Ecto neural progenitor cell (in vitro differentiated cells): Measurements from ENCODE around the gene NCKAP5.

Source experiments
- DNase-seq: peaks from one replicate; pipeline ENCODE4 v3.0.0-alpha.2; 2018; ENCODE audit warnings: low spot score

NCKAP5 gene

DNA sequence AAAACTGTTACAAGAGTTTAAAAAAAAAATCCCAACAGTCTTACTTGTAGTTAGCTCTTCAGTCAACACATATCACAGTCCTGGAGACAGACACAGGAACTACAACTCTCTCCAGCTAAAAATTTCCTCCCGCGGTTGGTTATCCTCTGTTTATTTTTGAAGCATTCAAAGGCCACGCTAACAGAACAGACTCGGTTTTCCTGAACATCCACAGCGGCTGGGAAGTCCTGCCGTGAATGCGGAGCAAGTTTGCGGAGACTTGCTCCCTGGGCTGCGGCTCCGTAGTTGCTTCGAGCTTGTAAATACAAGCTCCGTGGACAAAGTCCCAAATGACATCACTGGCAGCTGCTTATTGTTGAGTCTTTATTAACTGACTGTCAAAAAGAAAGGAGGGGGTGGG lies at the start of gene NCKAP5:
TSS of gene NCKAP5 (minus strand) at position 292 of the 400 bp plus-strand sequence. CDS start 50,937 bp downstream, outside the sequence.
- DNase-seq = peak; percentile 56

DNA sequence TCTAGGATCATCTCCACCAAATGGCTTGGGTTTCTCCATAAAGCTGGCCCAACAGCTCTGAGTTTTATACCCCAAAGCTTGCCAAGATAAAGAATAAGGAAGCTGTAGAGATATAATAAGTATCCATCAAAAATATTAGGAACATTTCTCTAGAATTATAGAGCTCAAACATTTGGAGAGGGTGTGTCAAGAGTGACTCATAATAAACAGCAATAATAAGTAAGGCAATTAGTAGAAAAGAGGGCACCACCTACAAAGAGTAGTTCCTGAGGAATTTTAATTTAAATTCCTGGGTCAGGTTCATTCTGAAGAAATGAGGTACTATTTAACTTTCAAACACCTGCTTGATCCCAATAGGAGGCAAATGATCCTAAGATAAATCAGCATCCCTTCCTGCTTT lies 41.4 kb upstream of the NCKAP5 start:
- no peak for DNase-seq

DNA sequence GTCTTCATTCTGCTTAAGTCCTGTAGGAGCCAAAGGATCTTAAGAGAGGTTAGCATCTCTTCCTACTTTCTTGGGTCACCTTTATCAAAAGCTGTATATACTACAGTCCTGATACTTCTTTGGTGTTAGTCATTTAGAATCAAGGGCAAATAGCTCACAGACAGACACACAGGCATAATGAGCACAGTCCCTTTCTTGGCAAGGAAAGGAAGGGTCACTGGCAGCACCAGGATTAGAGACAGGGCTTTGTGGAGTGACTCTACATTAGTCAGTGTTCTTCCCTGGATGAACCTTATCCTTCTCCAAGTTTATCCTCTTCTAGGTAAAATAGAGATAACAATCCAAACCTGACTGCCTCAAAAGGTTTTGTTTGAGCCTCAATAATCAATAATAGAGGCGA lies 40.0 kb upstream of the NCKAP5 start:
- DNase-seq = no peak

DNA sequence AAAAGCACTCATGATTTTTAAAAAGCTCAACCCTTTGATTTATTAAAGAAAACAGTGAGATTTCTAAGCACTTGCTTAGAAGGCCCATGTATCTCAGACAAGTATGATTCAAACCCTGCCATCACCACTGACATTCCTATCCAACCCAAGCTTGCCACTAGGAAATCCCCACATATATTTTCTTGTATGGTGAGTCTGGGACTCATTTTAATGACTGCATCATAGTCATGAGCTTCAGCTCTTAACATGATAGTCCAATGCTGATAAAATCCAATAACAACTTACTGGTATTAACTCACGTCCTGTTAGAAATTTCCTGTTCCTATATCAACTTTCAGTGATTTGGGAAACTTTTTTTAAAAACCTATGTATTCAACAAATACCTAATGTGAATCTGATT lies 39.4 kb upstream of the NCKAP5 start:
- DNase-seq = no peak

DNA sequence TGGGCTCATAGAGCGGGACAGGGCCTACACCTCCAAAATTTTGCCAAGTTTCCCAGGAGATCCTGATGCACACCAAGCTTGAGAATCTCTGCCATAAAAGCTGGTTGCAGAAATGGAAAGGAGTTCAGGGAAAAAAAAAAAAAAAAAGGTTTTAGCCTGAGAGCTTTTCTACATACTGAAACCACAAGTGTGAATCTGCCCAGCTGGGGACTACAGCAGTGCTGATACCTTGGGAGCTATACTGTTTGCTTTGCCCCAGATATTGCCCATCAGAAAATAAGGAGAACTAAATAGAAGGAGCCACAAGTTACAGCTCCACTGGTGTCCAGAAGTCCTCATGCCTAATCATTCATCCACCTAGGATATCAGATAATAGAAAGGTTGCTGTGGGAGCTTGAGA lies 38.4 kb upstream of the NCKAP5 start:
- no peak for DNase-seq

DNA sequence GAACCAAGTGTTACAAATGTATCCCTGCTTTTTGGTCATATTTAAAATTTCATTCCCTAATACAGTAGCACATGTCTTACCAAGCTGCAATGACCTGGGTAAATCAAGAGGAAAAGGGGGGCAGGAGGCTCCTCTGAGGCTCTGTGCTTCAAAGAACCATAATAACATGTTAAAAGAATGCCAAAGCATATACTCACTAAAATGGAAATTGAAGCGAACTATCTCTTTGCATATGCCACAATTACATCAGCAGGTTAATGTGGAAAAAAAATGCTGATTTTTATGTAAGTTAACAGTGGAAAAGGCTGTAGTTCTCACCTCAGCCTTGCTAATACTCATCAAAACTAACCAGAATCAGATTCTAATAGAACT lies 37.5 kb upstream of the NCKAP5 start:
- DNase-seq = no peak

DNA sequence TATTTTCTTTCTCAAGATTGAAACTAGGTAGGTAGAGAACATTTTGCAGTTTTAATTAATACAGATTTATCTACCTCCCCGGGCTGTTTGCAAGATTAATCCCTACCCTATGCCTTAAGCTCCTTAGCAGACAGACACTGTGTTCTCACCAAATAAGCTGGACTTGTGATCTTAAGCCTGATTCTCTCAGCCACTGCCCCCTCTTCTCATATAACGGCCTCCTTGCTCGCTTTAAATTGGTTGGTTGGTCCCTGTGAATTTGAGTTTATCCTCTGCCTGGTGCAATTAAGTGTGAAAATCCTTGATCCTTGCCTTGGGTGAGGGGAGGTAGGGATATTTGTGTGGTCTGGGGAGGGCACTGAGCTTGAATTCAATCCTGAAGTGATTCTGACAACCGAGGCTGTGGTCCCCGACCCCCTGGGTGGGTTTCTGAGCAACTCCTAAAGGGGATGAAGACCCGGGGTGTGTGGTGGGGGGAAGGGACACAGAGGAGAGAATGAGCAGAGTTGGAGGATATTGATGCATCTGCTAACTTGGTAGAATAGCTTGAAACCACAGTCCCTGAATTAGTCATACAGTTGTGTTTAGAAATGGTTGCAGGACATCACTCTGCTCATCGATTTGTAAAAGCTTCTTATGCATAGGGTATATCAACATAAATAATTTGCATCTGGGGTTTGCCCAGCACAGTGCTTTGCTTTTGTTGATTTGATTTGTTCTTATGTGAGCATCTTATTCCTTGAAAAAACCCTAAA lies 36.9 kb upstream of the NCKAP5 start:
- peak; percentile 55 for DNase-seq

DNA sequence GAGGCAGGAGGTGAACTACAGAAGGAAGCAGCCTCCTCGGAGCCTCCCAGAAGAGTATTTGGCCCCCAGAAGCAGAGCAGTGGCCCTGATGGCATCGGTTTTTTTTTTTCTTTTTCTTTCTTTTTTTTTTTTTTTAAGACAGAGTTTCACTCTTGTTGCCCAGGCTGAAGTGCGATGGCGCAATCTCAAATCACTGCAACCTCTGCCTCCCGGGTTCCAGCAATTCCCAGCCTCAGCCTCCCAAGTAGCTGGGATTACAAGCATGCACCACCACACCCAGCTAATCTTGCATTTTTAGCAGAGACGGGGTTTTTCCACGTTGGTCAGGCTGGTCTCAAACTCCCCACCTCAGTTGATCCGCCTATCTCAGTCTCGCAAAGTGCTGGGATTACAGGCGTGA lies 34.8 kb upstream of the NCKAP5 start:
- no peak for DNase-seq

DNA sequence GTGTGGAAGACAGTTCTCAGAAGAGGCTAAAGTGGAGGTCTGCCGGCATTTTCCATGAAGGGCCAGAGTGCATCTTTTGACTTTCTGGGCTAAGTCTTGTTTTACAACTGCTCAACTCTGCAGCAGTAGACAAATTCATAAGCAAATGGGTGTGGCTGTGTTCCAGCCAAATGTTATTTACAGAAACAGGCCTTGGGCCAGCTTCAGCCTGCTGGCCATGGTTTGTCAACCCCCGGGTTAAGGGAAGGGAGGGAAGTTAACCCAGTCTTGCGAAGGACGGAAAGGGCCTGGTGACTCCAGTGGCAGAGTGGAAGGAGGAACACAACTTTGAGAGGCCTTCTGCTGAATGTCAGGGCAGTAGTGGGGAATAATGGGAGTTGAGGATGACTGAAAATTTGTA lies 34.3 kb upstream of the NCKAP5 start:
- no peak for DNase-seq

DNA sequence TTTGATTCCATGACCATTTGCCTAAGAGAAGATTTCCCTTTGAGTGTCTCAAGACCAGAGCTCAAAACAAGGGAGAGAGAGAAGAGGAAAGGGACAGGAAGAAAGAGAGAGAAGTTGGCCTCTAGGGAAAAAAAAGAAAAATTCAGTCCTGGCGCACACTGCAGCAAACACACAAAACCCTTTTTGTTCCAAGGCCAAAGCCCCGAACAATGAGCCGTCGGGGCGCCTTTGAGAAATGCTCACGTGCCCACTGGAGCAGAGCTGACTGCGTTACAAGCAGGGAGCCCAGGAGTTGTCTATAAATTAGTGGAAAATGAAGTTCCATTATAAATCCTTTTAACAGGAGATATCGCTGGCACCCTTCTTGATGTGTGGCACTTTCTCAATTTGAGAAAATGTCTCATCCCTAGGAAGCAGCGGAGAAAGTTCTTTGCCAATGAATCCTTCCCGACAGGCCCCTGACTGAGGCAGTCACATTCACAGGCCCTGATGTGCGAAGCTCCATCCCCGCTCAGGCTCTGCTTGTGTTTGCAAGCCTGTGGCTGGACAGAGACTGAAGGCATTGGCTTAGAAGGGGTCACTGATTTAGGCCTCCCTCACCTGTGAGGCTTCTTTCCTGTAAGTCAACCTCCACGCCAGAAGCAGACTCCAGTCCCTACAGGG lies 32.1 kb upstream of the NCKAP5 start:
- DNase-seq = peak; percentile 56

DNA sequence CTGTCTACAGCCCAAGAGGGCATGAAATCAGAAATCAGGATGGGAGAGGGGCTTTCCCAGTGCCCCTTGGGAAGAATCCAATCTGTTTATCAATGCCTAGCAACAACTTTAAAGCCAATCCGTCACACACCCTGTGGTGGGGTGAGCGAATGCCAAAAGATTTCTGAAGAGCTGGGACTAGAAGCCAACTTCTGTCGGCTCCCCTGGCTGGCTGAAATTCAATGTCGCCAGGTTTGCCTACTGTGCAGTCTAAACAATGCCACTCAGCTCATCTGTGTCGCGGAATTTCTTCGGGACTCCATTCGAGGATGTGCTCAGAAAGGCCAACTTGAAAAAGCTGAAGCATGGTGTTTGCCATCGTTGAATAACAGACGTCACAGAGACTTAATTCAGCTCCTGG lies 31.5 kb upstream of the NCKAP5 start:
- no peak for DNase-seq

DNA sequence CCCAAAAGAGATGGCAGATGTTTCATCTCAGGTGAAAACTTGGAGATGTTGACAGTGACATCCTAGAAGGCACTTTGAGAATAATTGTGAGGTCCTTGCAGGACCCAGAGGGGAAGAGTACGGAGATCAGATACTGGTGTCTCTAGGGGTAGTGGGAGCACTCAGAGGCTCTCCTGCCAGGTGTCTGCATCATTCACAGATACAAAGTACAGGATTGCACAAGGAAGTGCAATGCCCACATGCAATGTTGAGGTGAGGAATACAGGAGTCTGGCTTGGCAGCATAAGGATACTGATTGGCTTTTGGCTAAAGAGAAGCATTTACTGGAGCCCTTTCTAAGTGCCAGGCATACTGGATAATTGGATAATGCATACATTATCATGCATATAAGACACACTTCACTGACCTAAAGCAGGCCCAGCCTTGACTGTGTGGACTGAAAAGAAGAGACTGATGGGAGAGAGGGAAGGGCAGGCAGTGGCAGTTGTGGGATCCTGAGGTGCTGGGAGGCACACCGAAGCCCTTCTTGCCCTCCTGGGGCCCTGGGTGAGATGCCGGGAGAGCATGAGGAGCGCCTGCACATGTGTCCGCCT lies 31.0 kb upstream of the NCKAP5 start:
- no peak for DNase-seq

DNA sequence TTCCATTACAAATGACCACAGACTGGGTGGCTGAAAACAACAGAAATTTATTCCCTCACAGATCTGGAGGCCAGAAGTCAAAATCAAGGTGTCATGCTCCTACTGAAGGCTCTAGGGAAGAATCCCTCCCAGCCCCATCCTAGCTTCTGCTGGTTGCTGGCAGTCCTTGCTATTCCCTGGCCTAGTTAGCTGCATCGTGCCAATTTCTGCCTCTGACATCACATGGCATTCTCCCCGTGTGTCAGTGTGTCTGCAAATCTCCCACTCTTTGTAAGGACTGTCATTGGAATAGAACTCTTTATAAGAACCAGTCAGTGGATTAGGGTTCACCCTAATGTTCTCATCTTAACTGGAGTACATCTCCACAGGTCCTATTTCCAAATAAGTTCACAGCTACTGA lies 30.5 kb upstream of the NCKAP5 start:
- DNase-seq = no peak

DNA sequence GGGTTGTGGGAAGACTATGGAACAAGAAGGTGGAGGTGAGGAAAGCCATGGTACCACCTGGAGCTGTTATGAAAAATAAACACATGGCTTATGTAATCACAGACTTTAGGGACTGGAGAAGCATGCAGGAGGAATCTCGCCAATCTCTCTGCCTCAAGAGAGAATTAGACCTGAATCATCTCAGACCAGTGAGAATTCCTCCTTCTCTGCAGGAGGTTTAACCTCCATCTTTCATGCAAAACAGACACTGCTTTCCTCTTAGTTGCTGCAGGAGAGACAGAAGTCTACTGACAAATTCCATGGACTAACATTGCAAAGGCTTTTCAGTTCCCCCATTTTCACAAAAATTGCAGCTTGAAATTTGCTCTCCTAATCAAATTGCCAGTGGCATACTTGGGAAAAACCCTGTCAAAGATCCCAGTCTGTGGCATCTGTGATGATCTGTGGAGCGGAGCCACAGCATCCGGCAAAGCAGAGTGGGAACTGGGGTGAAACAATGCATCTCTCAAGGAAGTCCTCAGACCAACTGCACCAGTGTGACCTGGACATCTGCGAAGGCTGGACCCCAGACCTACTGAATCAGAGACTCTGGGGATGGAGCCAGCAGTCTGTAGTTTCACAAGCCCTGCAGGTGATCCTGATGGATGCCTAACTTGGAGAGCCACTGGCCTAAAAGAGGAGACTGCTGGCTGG lies 28.6 kb upstream of the NCKAP5 start:
- DNase-seq = no peak

DNA sequence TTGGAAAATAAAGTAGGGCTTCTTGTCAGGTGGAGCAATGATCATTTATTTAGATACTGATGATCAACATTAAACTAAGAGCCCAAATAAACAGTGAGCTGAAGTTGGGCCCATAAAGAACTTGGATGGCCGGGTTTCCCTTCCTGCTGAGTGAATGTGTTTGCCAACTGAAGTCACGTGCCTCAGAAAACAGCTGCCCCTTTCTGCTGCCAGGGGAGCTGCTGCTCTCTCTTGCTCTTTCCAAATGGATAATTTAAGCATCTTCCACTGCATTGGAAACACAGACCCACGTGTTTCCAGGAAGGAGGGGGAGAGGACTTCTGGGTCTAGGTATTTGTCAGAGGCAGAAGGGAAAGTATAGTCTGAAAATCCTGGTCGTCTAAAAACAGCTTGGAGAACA lies 22.9 kb upstream of the NCKAP5 start:
- no peak for DNase-seq

DNA sequence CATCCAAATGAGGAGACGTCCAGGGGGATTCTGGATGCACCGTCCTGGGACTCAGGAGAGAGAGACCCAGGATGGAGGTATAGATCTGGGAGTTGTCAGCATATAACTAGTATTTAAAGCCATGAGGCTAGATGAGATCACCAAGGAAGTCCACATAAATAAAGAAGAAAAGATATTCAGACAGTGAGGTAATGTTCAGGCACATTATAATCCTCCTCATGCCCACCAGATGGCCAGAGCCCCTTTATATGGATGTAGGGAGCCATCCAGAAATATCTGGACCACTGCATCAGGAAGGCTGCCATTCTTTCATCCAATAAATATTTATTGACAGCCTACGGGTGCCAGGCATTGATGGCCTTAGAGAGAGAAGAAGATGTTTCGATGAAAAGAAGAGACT lies 21.2 kb upstream of the NCKAP5 start:
- no peak for DNase-seq

DNA sequence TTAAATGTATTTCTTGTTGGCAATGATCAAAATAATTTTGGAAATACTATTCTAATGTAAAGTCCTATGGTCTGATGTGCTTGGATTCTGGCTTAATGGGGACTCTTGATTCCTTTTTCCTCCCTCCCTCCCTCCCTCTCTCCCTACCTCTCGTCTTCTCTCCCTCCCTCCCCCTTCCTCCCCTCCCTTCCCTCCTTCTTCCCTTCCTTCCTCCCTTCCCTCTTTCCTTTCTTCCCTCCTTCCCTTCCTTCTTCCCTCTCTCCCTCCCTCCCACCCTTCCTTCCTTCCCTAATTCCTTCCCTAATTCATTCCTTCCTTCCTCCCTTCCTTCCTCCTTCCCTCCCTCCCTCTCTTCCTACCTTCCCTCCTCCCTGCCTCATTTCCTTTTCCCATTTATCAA lies 19.9 kb upstream of the NCKAP5 start:
- DNase-seq = no peak

DNA sequence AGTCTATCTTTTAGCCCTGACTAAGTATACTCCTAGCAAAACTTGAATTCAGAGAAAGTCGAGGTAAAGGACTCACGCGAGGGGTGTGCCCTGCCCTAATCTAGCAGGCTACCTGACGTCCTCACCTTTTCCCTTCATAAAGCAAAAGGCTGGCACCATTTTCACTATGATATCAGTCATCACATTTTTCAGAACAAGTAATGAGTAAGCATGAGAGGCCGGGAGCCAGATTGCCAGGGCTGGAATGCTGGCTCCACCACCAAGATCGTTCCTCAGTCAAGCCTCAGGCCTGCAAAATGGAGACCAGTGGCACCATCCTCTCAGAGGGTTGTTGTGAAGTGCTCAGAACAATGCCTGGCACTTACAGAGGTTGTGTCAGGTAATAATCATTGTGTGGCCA lies 18.7 kb upstream of the NCKAP5 start:
- DNase-seq = no peak

DNA sequence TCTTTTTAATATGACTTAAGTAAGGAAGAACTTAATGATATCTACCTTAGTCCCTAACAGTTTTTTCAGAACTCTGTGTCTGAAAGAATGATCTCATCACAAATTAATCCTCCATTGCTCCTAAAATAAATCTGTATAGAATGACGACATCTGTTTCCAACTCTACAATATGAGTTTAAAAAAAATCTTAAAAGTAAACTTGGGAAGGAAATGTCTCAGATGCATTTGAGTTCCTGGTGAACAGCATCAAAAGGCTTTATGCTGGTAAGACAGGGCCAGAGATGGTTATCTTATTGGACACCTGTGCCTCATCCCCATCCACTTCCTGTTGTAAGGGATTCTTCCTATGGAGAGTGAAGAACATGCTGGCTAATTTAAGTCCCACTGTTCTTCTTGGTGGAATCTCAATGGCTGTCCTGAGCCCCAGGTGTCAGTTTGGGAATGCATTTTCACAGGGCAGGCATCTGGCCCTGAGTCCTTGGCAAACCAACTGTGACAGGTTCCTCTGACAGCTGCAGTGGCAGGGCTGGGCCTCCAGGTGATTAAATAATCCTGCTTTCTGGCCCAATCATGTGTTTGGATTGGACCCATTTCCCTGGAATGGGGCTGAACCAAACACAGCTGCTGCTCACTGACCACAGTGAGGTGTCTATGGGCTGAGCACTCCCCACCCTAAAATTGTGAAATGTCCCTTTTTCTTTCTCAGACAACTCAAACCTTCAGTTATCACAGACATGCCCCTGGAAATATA lies 12.9 kb upstream of the NCKAP5 start:
- no peak for DNase-seq

DNA sequence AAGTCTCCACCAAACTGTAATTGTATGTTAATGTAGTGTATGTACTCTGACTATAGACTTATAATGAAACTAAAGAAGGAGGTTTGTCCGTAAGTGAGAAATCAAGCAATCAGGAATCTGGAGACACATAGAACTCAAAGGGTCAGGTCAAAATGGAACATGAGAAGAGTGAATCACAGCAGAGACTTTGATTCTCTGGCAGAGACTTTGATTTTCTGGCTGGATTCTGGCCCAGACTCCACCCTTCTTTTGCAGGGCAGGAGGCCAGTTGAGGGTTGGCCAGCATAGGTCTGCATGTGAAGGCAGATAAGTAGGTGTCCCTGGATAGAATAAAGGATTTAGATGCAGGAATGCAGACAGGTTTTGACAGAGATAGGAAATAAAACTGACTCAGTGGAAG lies 11.0 kb upstream of the NCKAP5 start:
- no peak for DNase-seq

DNA sequence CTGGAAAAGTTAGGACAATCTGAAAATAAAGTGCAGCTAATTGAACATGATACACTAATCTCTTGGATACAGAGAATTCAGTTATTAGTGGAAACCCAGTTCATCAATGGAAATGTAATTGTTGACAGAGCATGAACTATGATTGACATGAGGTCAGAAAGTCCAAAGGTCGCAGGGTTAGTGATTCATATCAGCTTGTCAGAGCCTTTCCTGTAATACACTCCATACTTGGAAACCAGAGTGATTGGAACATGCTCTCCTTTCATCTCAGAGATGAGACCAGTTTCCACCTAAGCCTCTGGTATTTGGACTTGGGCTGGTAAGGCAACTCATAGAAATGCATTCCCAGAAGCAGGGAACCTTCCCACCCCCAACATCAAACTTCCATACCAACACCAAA lies 8.5 kb upstream of the NCKAP5 start:
- no peak for DNase-seq

DNA sequence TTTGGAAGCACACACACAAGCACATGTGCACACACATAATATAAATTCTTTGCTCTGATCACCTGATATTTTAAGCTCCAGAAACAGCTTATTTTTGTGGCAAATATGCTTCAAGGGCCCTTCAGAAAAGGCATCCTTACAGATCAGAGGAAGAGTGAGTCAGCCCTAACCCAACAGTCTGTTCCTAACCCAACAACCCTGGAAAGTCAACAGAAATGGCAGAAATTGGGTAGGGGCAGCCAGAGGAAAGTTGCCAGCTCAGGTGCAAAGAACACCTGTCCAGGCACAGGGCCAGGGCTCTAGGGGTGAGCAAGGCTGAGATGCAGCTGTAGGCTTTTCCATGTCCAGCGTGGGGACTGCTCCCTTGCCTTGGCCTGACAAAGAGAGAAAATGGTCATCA lies 6.4 kb upstream of the NCKAP5 start:
- no peak for DNase-seq
